Liver (tissue), 3 donors: ENCODE measurements around the gene ARHGEF10L.

Experiments used
- CTCF ChIP-seq: fragments of 150-350 bp; IDR thresholded peaks from 2 replicates; pipeline ENCODE4 v1.5.1; 2017; ENCODE audit warnings: improper control_type of control experiment, low read depth, low read length; ENCODE audit not compliant: missing input control
- FOXA1 ChIP-seq: IDR thresholded peaks from 2 replicates; pipeline ENCODE4 v1.6.1; 2016; ENCODE audit warnings: antibody characterized with exemption
- HNF4G ChIP-seq: IDR thresholded peaks from 2 replicates; pipeline ENCODE4 v1.6.1; 2016; ENCODE audit warnings: antibody characterized with exemption
- MAX ChIP-seq: IDR thresholded peaks from 2 replicates; pipeline ENCODE4 v1.6.1; 2016; ENCODE audit warnings: antibody characterized with exemption
- RAD21 ChIP-seq, 2 donors: IDR thresholded peaks; 2 replicates each; pipeline ENCODE4 v1.6.1; 2016; ENCODE audit warnings: antibody characterized with exemption in 2 of 2, mild to moderate bottlenecking in 2 of 2
- REST ChIP-seq: IDR thresholded peaks from 2 replicates; pipeline ENCODE4 v1.6.1; 2016; ENCODE audit warnings: antibody characterized with exemption, mild to moderate bottlenecking
- SP1 ChIP-seq: IDR thresholded peaks from 2 replicates; pipeline ENCODE4 v1.6.1; 2018; ENCODE audit warnings: antibody characterized with exemption, mild to moderate bottlenecking
- TAF1 ChIP-seq: conservative IDR thresholded peaks from 2 replicates; pipeline ENCODE4 v1.6.1; 2016; ENCODE audit warnings: antibody characterized with exemption, mild to moderate bottlenecking
- donor health status: healthy.
- donor health status: healthy.

- no peak for TF ChIP-seq TAF1
- TF ChIP-seq CTCF, result no peak
- no peak for TF ChIP-seq MAX
- TF ChIP-seq RAD21 (IDR thresholded peaks at IDR 0.05), result no peak
- TF ChIP-seq HNF4G, result no peak
- TF ChIP-seq REST, result no peak
- TF ChIP-seq SP1, result no peak
- no peak for TF ChIP-seq FOXA1
Measured at GRCh38 chr1:17717594-17718535, 178.4 kb downstream of the ARHGEF10L start.
